ENCODE data around the gene TERT.

The TERT gene

GRCh38 chr5:1222621-1223277, 72.1 kb downstream of the TERT start:
- Histone ChIP-seq H2BK5ac (ENCODE audit: low read length) (no peak overlapping the region), H3K79me1 (ENCODE audit: low read depth, low read length) (peaks cover 5% of the 10 kb centered on the region), H2BK12ac (ENCODE audit: low read length) (no peak overlapping the region), H3K18ac (ENCODE audit: low read length) (no peak overlapping the region), H3K4ac (ENCODE audit: low read length) (no peak overlapping the region), H3K4me3 (ENCODE audit: low read length in 2 of 2) (peak overlapping the region in 1 of 2 donors; percentile 7), H3K4me2 (ENCODE audit: insufficient read depth, low read length, poor library complexity, severe bottlenecking) (no peak overlapping the region), H3K14ac (ENCODE audit: low read length) (no peak overlapping the region), H2BK120ac (ENCODE audit: low read depth, low read length) (no peak overlapping the region), H3K9ac (ENCODE audit: low read depth, low read length, poor library complexity) (no peak overlapping the region), H4K8ac (ENCODE audit: low read depth, low read length) (no peak overlapping the region), H3K23ac (ENCODE audit: low read depth, low read length, poor library complexity) (peak overlapping the region; percentile 12), H3K36me3 (replicated peaks in 1 of 2; ENCODE audit: control insufficient read depth in 2 of 2, insufficient read depth in 2 of 2, low read length in 2 of 2) (peaks cover 0 to 2% of the 10 kb centered on the region in 2 donors), H3K9me3 (replicated peaks in 1 of 2; ENCODE audit: control insufficient read depth in 2 of 2, insufficient read depth in 1 of 2, low read depth in 1 of 2, low read length in 2 of 2) (peaks cover 0 to 7% of the 10 kb centered on the region in 2 donors), H3K27ac (replicated peaks; ENCODE audit: low read length) (no peak overlapping the region), H3K27me3 (ENCODE audit: control insufficient read depth in 3 of 3, insufficient read depth in 3 of 3, low read depth in 1 of 3, low read length in 3 of 3) (peaks cover 0 to 23% (median 4%) of the 10 kb centered on the region in 3 experiments), H2BK15ac (ENCODE audit: low read length) (no peak overlapping the region), H2AK5ac (ENCODE audit: low read depth, low read length) (no peak overlapping the region), H2AFZ (ENCODE audit: low read length) (no peak overlapping the region), H4K91ac (ENCODE audit: low read depth, low read length, poor library complexity) (no peak overlapping the region), H3K4me1 (ENCODE audit: control insufficient read depth in 2 of 2, insufficient read depth in 1 of 2, low read depth in 1 of 2, low read length in 2 of 2) (peaks cover 0 to 3% of the 10 kb centered on the region in 2 donors)
- DNase-seq (ENCODE audit: low spot score), result no peak
- no CpG with 5 or more reads among the region's 27 CpGs for WGBS, 2 donors (ENCODE audit: extremely low coverage in 2 of 2, insufficient read length in 2 of 2, insufficient replicate concordance in 1 of 2)

- peak overlapping the region; percentile 40 for H4K91ac ChIP-seq (ENCODE audit: low read depth, low read length, poor library complexity)
- WGBS, 2 donors (ENCODE audit: extremely low coverage in 2 of 2, insufficient read length in 2 of 2, insufficient replicate concordance in 1 of 2), result no CpG with 5 or more reads among the region's 9 CpGs
- H3K27me3 ChIP-seq (ENCODE audit: control insufficient read depth in 3 of 3, insufficient read depth in 3 of 3, low read depth in 1 of 3, low read length in 3 of 3), result peaks cover 0 to 23% (median 4%) of the 10 kb centered on the region in 3 experiments
- H3K9me3 ChIP-seq (replicated peaks in 1 of 2; ENCODE audit: control insufficient read depth in 2 of 2, insufficient read depth in 1 of 2, low read depth in 1 of 2, low read length in 2 of 2), result peaks cover 0 to 7% of the 10 kb centered on the region in 2 donors
- no peak overlapping the region for H3K4ac ChIP-seq (ENCODE audit: low read length)
- peak overlapping the region; percentile 77 for H3K14ac ChIP-seq (ENCODE audit: low read length)
- H2BK15ac ChIP-seq (ENCODE audit: low read length), result no peak overlapping the region
- peak overlapping the region; percentile 38 for H3K23ac ChIP-seq (ENCODE audit: low read depth, low read length, poor library complexity)
- peak overlapping the region in 1 of 2 donors; percentile 67 for H3K4me3 ChIP-seq (ENCODE audit: low read length in 2 of 2)
- H2BK5ac ChIP-seq (ENCODE audit: low read length), result no peak overlapping the region
- H3K27ac ChIP-seq (replicated peaks; ENCODE audit: low read length), result no peak overlapping the region
- H4K8ac ChIP-seq (ENCODE audit: low read depth, low read length), result peak overlapping the region; percentile 97
- H2BK12ac ChIP-seq (ENCODE audit: low read length), result no peak overlapping the region
- no peak overlapping the region for H3K4me2 ChIP-seq (ENCODE audit: insufficient read depth, low read length, poor library complexity, severe bottlenecking)
- H3K79me1 ChIP-seq (ENCODE audit: low read depth, low read length), result peaks cover 5% of the 10 kb centered on the region
- no peak overlapping the region for H2BK120ac ChIP-seq (ENCODE audit: low read depth, low read length)
- peak overlapping the region; percentile 71 for H3K9ac ChIP-seq (ENCODE audit: low read depth, low read length, poor library complexity)
- no peak overlapping the region for H2AK5ac ChIP-seq (ENCODE audit: low read depth, low read length)
- H3K18ac ChIP-seq (ENCODE audit: low read length), result no peak overlapping the region
- peaks cover 0 to 2% of the 10 kb centered on the region in 2 donors for H3K36me3 ChIP-seq (replicated peaks in 1 of 2; ENCODE audit: control insufficient read depth in 2 of 2, insufficient read depth in 2 of 2, low read length in 2 of 2)
- DNase-seq (ENCODE audit: low spot score), result no peak
- no peak overlapping the region for H2AFZ ChIP-seq (ENCODE audit: low read length)
- H3K4me1 ChIP-seq (ENCODE audit: control insufficient read depth in 2 of 2, insufficient read depth in 1 of 2, low read depth in 1 of 2, low read length in 2 of 2), result peaks cover 0 to 3% of the 10 kb centered on the region in 2 donors
Measured at GRCh38 chr5:1222147-1222546, 72.7 kb downstream of the TERT start.

- H3K4me1 ChIP-seq (ENCODE audit: control insufficient read depth in 2 of 2, insufficient read depth in 1 of 2, low read depth in 1 of 2, low read length in 2 of 2), result peaks cover 0 to 3% of the 10 kb centered on the region in 2 donors
- no CpG with 5 or more reads among the region's 10 CpGs for WGBS, 2 donors (ENCODE audit: extremely low coverage in 2 of 2, insufficient read length in 2 of 2, insufficient replicate concordance in 1 of 2)
Measured at GRCh38 chr5:1221721-1222120, 73.1 kb downstream of the TERT start.

GRCh38 chr5:1220831-1221230, 74.0 kb downstream of the TERT start:
- Histone ChIP-seq H3K14ac (ENCODE audit: low read length) (no peak overlapping the region), H3K36me3 (replicated peaks in 1 of 2; ENCODE audit: control insufficient read depth in 2 of 2, insufficient read depth in 2 of 2, low read length in 2 of 2) (peaks cover 0 to 2% of the 10 kb centered on the region in 2 donors), H3K27me3 (ENCODE audit: control insufficient read depth in 3 of 3, insufficient read depth in 3 of 3, low read depth in 1 of 3, low read length in 3 of 3) (peaks cover 0 to 17% (median 4%) of the 10 kb centered on the region in 3 experiments), H3K4ac (ENCODE audit: low read length) (no peak overlapping the region), H2AFZ (ENCODE audit: low read length) (no peak overlapping the region), H3K9ac (ENCODE audit: low read depth, low read length, poor library complexity) (no peak overlapping the region), H2BK120ac (ENCODE audit: low read depth, low read length) (no peak overlapping the region), H2BK15ac (ENCODE audit: low read length) (no peak overlapping the region), H3K4me2 (ENCODE audit: insufficient read depth, low read length, poor library complexity, severe bottlenecking) (no peak overlapping the region), H4K8ac (ENCODE audit: low read depth, low read length) (no peak overlapping the region), H3K79me1 (ENCODE audit: low read depth, low read length) (peaks cover 5% of the 10 kb centered on the region), H3K23ac (ENCODE audit: low read depth, low read length, poor library complexity) (peak overlapping the region; percentile 77), H3K4me3 (ENCODE audit: low read length in 2 of 2) (no peak overlapping the region), H3K9me3 (replicated peaks in 1 of 2; ENCODE audit: control insufficient read depth in 2 of 2, insufficient read depth in 1 of 2, low read depth in 1 of 2, low read length in 2 of 2) (peaks cover 0 to 7% of the 10 kb centered on the region in 2 donors), H3K4me1 (ENCODE audit: control insufficient read depth in 2 of 2, insufficient read depth in 1 of 2, low read depth in 1 of 2, low read length in 2 of 2) (peaks cover 0 to 3% of the 10 kb centered on the region in 2 donors), H2BK5ac (ENCODE audit: low read length) (no peak overlapping the region), H2AK5ac (ENCODE audit: low read depth, low read length) (peak overlapping the region; percentile 3), H3K18ac (ENCODE audit: low read length) (peak overlapping the region; percentile 36), H4K91ac (ENCODE audit: low read depth, low read length, poor library complexity) (no peak overlapping the region), H2BK12ac (ENCODE audit: low read length) (no peak overlapping the region), H3K27ac (replicated peaks; ENCODE audit: low read length) (no peak overlapping the region)
- no CpG with 5 or more reads among the region's 19 CpGs for WGBS, 2 donors (ENCODE audit: extremely low coverage in 2 of 2, insufficient read length in 2 of 2, insufficient replicate concordance in 1 of 2)
- DNase-seq (ENCODE audit: low spot score), result no peak

More at GRCh38 chr5:1221721-1222120, 73.1 kb downstream of the TERT start:
- Histone ChIP-seq H3K4me2 (ENCODE audit: insufficient read depth, low read length, poor library complexity, severe bottlenecking) (no peak overlapping the region), H3K27me3 (ENCODE audit: control insufficient read depth in 3 of 3, insufficient read depth in 3 of 3, low read depth in 1 of 3, low read length in 3 of 3) (peaks cover 0 to 23% (median 4%) of the 10 kb centered on the region in 3 experiments), H3K18ac (ENCODE audit: low read length) (peak overlapping the region; percentile 35), H2AFZ (ENCODE audit: low read length) (no peak overlapping the region), H4K8ac (ENCODE audit: low read depth, low read length) (peak overlapping the region; percentile 97), H3K9ac (ENCODE audit: low read depth, low read length, poor library complexity) (peak overlapping the region; percentile 71), H3K27ac (replicated peaks; ENCODE audit: low read length) (no peak overlapping the region), H2AK5ac (ENCODE audit: low read depth, low read length) (no peak overlapping the region), H3K23ac (ENCODE audit: low read depth, low read length, poor library complexity) (peak overlapping the region; percentile 38), H3K9me3 (replicated peaks in 1 of 2; ENCODE audit: control insufficient read depth in 2 of 2, insufficient read depth in 1 of 2, low read depth in 1 of 2, low read length in 2 of 2) (peaks cover 0 to 7% of the 10 kb centered on the region in 2 donors), H3K36me3 (replicated peaks in 1 of 2; ENCODE audit: control insufficient read depth in 2 of 2, insufficient read depth in 2 of 2, low read length in 2 of 2) (peaks cover 0 to 2% of the 10 kb centered on the region in 2 donors), H2BK15ac (ENCODE audit: low read length) (no peak overlapping the region), H3K14ac (ENCODE audit: low read length) (peak overlapping the region; percentile 77), H4K91ac (ENCODE audit: low read depth, low read length, poor library complexity) (peak overlapping the region; percentile 40), H2BK120ac (ENCODE audit: low read depth, low read length) (no peak overlapping the region), H2BK12ac (ENCODE audit: low read length) (no peak overlapping the region), H2BK5ac (ENCODE audit: low read length) (no peak overlapping the region), H3K79me1 (ENCODE audit: low read depth, low read length) (peaks cover 5% of the 10 kb centered on the region), H3K4me3 (ENCODE audit: low read length in 2 of 2) (peak overlapping the region in 1 of 2 donors; percentile 67), H3K4ac (ENCODE audit: low read length) (no peak overlapping the region)
- DNase-seq (ENCODE audit: low spot score), result no peak
